Liver (tissue), 2 donors: ENCODE data around the gene PNKD.

ENCODE experiments used
- FOXA1 ChIP-seq: IDR thresholded peaks from 2 replicates; pipeline ENCODE4 v1.6.1; 2016; ENCODE audit warnings: antibody characterized with exemption
- TF ChIP-seq, protein P1 (sequence below): fragments of 150-350 bp; IDR thresholded peaks from 2 replicates; pipeline ENCODE4 v1.5.1; 2017; ENCODE audit warnings: improper control_type of control experiment, low read depth, low read length; ENCODE audit not compliant: missing input control
- donor health status: healthy.

GRCh38 chr2:218296847-218297246 lies 26.5 kb downstream of the PNKD start:
- TF ChIP-seq, protein P1, sequence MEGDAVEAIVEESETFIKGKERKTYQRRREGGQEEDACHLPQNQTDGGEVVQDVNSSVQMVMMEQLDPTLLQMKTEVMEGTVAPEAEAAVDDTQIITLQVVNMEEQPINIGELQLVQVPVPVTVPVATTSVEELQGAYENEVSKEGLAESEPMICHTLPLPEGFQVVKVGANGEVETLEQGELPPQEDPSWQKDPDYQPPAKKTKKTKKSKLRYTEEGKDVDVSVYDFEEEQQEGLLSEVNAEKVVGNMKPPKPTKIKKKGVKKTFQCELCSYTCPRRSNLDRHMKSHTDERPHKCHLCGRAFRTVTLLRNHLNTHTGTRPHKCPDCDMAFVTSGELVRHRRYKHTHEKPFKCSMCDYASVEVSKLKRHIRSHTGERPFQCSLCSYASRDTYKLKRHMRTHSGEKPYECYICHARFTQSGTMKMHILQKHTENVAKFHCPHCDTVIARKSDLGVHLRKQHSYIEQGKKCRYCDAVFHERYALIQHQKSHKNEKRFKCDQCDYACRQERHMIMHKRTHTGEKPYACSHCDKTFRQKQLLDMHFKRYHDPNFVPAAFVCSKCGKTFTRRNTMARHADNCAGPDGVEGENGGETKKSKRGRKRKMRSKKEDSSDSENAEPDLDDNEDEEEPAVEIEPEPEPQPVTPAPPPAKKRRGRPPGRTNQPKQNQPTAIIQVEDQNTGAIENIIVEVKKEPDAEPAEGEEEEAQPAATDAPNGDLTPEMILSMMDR = peak; percentile 8
- TF ChIP-seq FOXA1 = no peak
